ENCODE data around the gene ULBP1.
"Not testable (repeated sequence)": the region's sequence is repeated elsewhere in the genome, so short reads cannot be mapped to it uniquely, and the experiment has no call there.

ULBP1 gene

GRCh38 chr6:149963462-149964307, at the start of gene ULBP1:
Gene ULBP1 (plus strand): TSS chr6:149963943. CDS start chr6:149964050, 107 bp downstream.
- peak; percentile 15 for DNase-seq (ENCODE audit: low spot score)

- DNase-seq (ENCODE audit: low spot score) = no peak
Measured at GRCh38 chr6:149915970-149916865, 47.5 kb upstream of the ULBP1 start.

- DNase-seq (ENCODE audit: low spot score) = no peak
Measured at GRCh38 chr6:149917679-149918078, 46.1 kb upstream of the ULBP1 start.

DNA sequence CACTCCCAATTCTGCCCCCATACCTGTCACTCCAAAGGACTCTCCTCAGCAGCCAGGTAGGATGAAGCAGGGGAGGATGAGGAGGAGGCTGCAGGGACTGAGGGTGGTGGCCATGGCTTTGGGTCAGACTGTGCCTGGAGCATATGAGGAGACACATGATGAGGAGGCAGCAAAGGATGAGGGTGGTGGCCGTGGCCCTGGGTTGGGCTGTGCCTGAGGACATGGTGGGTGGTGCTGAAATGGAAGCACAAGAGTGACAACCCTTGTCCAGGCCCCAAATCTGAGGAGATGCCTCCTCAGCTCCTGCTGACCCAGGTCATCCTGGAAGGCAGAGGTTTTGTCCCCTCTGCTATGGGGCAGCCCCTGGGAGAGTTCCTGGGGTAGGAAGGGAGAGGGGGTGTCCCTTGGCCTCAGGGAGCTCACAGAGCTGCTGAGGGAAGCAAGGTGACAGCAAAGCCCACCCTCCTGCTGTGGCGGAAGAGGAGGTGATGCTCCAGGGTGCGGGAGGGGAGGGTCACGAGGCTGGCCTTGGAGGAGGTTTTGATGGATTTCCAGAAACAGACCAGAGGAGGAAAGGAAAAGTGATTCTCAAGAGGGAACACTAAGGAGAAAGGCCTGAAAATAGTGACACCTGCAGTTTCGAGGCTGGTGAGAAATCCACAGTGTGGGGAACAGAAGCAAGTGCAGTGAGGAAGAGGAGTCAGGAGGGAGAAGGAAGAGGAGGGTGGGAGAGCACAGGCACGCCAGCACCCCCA, 45.4 kb upstream of the ULBP1 start:
- no peak for DNase-seq (ENCODE audit: low spot score)

DNA sequence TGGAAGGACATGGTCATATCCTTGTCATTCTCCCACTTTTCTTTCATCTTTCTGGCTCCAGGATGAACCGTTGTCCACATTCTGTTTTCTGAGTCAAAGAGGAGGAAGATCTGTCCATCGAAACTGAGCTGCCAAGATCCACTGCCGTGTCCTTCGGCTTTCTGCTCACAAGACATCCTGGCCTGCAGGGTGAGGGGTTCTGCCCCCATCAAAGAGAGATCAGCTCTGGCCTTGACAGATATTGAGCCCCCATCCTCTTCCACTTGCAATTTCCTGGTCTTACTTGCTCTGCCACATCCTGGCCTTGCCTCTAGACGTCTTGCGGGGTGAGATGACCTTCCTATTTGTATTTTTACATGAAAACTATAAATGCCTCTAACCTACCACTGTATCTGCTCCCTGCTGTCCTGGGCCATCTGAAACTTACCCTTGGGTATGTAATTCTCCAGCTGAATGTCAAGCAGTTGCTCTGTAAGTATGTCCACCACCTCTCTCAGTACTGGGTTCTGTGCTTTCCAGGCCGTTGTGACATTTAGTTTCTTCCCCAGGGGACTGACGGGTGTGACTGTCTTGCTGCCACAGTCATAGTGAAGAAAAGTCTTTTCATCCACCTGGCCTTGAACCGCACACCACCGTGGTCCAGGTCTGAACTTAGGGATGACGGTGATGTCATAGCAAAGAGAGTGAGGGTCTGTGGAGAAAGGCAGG, 44.5 kb upstream of the ULBP1 start:
- DNase-seq (ENCODE audit: low spot score) = not testable (repeated sequence)

DNA sequence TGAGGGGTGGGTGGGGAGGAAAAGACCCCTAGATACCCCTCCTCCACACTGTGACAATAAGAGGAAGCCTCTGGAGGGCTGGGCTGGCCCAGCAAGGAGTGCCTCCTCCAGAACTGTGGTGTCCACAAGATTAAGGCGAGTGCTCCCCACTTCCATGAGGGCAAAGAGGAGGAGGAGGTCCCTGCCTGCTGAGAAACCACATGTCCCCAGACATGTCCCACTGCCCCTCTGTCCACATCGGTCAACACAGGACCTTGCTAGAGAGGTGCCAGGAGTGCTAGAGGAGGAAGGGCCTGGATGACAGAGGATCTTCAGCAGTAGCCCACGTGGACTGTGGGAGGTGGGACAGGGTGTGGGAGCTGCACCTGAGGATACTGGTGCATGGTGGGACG, 43.9 kb upstream of the ULBP1 start:
- no peak for DNase-seq (ENCODE audit: low spot score)

DNA sequence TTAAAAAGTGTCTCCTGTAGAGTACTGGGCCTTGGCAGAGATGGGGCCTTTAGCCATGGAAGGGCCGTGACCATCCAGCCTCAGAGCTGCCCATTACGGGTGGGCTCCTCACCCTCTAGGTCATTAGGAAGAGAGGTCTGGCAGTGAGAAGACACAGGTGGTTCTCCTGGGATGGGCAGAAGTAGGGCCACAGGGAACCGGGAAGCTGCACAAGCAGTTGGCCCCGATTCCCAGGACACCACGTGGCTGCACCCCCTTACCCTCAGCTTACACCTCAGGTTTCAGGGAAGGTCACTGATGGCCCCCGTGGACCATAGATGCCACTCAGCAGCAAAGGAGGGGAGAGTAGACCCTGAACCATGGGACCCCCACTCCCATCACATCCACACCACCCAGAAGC, 42.4 kb upstream of the ULBP1 start:
- no peak for DNase-seq (ENCODE audit: low spot score)

DNA sequence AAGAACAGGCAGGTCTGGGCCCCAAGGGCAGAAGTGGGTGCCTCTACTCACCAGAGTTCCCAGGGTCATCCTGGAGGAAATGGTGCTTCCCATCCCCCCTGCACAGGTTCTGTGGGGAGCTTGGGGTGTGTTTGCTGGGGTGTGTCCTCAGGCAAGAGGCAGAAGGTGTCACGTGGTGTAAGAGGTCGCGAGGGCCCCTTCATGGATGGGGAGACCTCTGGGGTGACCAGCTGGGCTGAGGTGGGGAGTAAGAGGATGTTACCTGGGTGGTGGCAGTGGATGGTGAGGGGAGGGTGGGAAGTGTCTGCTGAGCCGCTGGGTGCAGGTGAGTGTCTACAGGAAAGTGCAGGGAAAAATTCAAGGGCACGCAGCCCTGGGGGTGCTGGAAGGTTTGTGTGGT, 41.7 kb upstream of the ULBP1 start:
- DNase-seq (ENCODE audit: low spot score) = not testable (repeated sequence)

DNA sequence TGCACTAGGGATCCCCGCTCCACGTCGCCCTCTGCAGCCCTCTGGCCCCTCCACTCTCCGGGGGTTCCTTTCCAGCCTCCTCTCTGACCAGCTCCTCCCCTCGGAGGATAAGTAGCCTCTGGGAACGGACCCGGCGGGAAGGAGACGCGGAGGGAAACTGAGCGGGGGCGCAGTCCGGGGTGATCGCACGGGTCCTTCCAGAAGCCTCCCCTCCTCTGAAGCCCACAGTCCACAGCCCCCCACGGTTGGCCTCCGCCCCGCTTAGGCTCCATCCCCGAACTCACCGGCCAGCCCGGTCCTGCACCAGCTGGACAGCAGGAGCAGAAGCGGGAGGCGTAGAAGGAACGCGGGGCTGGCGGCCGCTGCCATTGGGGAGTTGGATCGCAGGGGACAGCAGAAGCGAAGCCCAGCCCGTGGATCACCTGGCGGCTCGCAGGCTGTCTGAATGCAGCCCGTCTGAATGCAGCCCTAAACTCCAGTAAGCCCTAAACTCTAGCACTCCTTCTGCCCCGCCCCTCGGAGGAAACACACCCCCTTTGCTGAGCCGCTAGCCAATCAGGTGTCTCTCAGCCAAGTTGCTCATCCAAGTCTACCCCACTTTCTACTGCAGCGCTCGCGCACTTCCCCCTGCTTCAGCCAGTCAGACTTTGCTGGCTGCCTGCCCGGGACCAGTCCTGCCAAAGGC, 41.0 kb upstream of the ULBP1 start, which contains the start of gene RAET1G:
RAET1G (minus strand) TSS at position 480 of the 685 bp plus-strand sequence; CDS start at position 369, 111 bp downstream.
- DNase-seq (ENCODE audit: low spot score) = peak; percentile 85

DNA sequence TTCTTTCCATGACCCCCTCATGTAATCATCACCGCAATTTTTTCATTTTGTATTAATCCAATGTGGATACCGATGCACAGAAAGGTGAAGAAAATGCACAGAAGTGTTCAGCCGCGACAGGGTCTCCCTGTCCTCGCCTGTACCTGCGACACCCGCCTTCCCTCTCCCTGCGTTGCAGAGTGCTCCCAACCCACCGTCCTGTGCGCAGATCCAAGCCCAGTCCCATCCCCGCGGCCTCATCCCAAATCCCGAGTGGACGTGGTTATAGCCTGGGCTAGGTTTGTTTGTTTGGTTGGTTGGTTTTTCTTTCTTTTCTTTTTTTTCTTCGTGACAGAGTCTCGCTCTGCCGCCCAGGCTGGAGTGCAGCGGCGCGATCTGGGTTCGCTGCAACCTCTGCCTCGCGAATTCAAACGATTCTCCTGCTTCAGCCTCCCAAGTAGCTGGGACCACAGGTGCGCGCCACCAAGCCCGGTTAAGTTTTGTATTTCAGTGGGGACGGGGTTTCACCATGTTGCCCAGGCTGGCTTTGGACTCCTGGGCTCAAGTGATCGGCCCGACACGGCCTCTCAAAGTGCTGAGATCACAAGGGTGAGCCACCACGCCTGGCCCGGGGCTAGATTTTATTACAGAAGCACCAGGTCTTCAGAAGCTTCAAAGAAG, 40.3 kb upstream of the ULBP1 start:
- DNase-seq (ENCODE audit: low spot score) = no peak

DNA sequence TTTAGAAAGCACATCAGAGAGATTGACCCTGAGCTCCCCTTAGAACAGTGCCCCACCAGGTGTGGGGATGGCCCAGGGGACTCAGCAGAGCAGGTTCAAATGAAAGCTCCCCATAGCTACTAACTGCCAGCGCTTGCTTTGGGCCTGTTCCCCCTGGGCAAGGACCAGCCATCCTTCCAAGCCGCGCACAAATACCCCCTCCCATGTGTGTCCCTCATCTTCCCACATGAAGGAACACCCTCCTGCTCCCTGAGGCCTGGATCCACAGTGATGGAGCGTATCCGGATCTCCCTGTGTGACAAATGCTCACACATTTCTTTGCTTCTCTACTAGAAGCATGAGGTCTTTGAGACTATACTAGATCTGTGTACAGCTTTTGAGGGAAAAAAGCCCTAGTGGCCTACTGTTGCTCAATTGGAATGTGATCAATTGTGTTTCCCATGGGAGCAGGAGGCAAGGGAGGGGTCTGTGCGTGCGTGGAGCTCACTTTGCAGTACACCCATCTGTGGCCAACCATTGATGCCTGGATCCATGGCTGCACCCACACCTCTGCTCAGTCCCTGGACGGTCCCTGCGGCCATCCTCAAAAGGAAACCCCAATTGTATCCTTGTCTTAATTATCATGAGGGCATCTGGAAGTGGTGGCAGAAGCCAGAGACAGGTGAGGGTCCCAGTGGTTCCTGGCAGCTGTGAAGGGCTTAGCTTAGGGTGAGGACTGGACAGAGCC, 39.4 kb upstream of the ULBP1 start:
- DNase-seq (ENCODE audit: low spot score) = no peak

GRCh38 chr6:149924933-149925252, 38.9 kb upstream of the ULBP1 start:
- DNase-seq (ENCODE audit: low spot score) = no peak

DNA sequence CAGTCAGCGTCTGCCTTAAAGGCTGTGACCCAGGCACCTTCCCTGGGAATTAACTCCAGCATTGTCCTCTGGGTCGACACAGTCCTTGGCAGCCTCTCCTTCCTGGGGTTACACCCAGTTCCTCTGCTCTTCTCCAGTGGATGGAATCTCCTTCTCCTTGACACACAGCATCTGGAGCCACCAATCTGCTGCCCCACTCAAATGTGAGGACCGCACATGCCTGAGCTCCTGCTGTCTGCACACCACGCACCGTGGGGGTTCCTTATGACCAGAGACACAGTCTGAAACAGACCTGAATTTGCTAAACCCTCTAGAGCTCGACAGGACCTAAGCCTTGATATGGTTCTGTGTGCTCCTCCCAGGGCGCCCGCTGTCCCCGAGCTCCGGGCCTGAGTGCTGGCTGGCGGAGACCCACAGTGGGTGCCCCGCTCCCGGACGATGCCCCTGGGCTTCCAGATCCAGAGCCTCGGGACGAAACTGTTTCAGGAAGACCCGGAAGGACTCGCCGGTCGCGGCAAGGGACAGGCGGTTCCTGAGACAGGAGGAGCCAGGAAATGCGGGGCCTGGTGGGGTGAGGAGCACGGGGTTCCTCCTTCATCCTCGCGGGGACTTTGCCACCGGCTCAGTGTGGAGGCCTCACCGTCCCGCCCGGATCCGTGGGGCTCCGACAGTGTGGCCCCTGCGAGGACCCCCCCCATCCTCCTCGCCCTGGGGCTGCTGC, 38.3 kb upstream of the ULBP1 start:
- DNase-seq (ENCODE audit: low spot score) = no peak

- DNase-seq (ENCODE audit: low spot score) = peak; percentile 64
Measured at GRCh38 chr6:149925974-149926777, 37.6 kb upstream of the ULBP1 start.

DNA sequence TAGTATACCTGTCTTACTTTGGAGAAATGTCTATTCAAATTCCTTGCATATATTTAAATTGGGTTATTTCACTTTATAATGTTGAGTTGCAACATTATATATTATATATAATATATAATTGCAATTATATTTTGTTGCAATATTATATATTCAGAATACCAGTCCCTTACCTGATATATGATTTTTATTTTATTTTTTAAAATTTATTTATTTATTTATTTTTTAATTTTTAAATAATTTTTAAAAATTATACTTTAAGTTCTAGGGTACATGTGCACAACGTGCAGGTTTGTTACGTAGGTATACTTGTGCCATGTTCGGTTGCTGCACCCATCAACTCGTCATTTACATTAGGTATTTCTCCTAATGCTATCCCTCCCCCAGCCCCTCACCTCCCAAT, 36.7 kb upstream of the ULBP1 start:
- DNase-seq (ENCODE audit: low spot score) = not testable (repeated sequence)

DNA sequence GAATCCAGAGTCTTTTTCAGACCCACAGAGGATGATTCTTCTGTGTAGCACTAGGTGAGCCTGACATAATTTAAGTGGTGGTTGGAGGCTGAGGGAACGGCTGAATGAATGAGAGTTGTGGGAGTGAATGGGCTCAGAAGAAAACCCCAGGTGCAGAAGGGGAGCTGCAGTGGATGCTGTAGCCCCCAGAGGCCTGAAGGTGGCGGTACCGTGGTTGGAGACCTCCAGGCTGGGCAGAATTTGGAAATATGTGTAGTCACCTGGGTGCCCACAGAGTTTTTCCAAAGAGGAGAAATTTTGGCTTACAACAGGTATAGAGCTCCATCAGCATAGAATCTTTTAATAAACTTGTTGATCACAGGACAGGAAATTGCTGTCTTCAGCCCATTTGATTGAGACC, 34.3 kb upstream of the ULBP1 start:
- no peak for DNase-seq (ENCODE audit: low spot score)

- no peak for DNase-seq (ENCODE audit: low spot score)
Measured at GRCh38 chr6:149931501-149931900, 32.2 kb upstream of the ULBP1 start.

DNA sequence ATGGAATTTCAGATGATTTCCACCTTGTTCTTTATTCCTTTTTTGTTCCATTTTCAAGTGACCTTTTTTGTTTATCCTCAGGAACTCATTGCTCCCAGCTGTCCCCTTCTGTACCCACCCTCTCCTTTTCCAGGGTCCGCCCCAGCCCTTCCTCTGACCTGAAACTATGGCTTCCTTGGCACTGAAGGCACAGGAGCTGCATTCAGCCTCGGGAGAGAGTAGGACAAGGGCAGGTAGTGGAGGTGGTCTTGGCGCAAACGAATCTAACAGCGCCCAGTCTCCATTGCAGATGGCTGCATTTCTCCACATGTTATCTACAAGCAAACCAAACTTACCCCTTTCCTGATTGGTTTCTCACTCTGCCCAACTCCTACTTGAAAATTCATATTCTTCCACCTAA, 30.7 kb upstream of the ULBP1 start:
- DNase-seq (ENCODE audit: low spot score) = no peak

Measured in pons (tissue), 1 donor.